ENCODE data around the gene CACNA1C. TPM values are rescaled to one million over a fixed set of nuclear protein-coding genes. Genes with fewer than 3 reads are reported as not detected.

Gene CACNA1C
- total and polyA plus RNA-seq, 2 of the 4 experiments (the other 2 are of a cell fraction), result 1.6 to 2.6 TPM

DNA sequence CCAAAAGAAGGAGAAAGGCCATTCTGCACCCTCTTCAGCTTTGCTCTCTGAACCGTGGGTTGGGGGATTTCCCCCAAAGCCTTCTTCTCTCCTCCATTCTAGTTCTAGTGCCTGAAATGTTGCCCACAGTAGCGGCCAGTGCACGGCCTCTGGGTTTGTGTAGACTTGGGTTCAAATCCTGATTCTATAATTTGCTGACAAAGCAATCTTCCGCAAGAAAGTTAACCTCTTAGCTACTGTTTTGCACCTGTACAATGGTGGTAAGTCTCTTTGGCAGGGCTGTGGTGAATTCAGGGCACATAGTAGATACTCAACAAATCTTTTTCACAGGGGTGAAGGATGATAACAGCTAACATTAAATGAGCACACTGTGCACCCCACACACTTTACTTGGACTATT lies 5.8 kb upstream of the CACNA1C start:
- Histone ChIP-seq H2BK5ac (ENCODE audit: low read depth, low read length, poor library complexity, severe bottlenecking) (no peak overlapping the region), H3K4ac (ENCODE audit: low read depth, low read length) (no peak overlapping the region), H2BK120ac (ENCODE audit: low read depth, low read length) (no peak overlapping the region), H3K9me3 (ENCODE audit: control insufficient read depth, insufficient read depth, low read length) (peaks cover 2% of the 10 kb centered on the region; the same call in 1 of the 2 replicates), H3K4me1 (ENCODE audit: control insufficient read depth, insufficient read depth, low read length) (peaks cover 6% of the 10 kb centered on the region), H2AK5ac (ENCODE audit: low read depth, low read length) (no peak overlapping the region), H2BK15ac (ENCODE audit: low read depth, low read length) (no peak overlapping the region), H2BK20ac (ENCODE audit: low read depth, low read length) (no peak overlapping the region), H2AK9ac (replicated peaks; ENCODE audit: low read depth, low read length, poor library complexity) (no peak overlapping the region), H3K23ac (ENCODE audit: low read depth, low read length) (no peak overlapping the region), H4K5ac (ENCODE audit: low read depth, low read length) (no peak overlapping the region), H3K56ac (ENCODE audit: extremely low read depth, insufficient read depth, low read length) (no peak overlapping the region), H3K36me3 (ENCODE audit: control insufficient read depth, insufficient read depth, low read length) (no peaks in the 10 kb centered on the region), H3K18ac (ENCODE audit: low read depth, low read length) (no peak overlapping the region), H4K91ac (ENCODE audit: insufficient read depth, low read depth, low read length) (no peak overlapping the region), H3K9me1 (ENCODE audit: insufficient read depth, low read length) (no peaks in the 10 kb centered on the region; the same call in 1 of the 2 replicates), H3K14ac (replicated peaks; ENCODE audit: low read depth, low read length) (no peak overlapping the region), H4K20me1 (ENCODE audit: insufficient read depth, low read length) (no peaks in the 10 kb centered on the region), H3K9ac (ENCODE audit: low read depth, low read length) (no peak overlapping the region), H3K4me3 (ENCODE audit: insufficient read depth, low read depth, low read length) (no peak overlapping the region), H3K27ac (ENCODE audit: insufficient read depth, low read length) (no peak overlapping the region), H4K8ac (ENCODE audit: low read depth in 2 of 2, low read length in 2 of 2) (no peak overlapping the region), H3K79me1 (ENCODE audit: low read depth in 1 of 2, low read length in 2 of 2) (no peaks in the 10 kb centered on the region), H2AFZ (replicated peaks; ENCODE audit: low read length, poor library complexity) (no peak overlapping the region), H3K27me3 (ENCODE audit: control insufficient read depth, insufficient read depth, low read length) (peaks cover 33% of the 10 kb centered on the region), H3K4me2 (ENCODE audit: low read depth, low read length) (no peak overlapping the region)
- WGBS, 2 experiments (ENCODE audit: extremely low coverage in 2 of 2, insufficient read length in 1 of 2), result no CpG with 5 or more reads among the region's 4 CpGs
- POLR2A ChIA-PET (ENCODE audit: unreplicated experiment), result no interaction called here
- CTCF ChIA-PET, result interaction anchor here (1.0 kb wide), 1 partner anchor 13 kb away, joined by 4 read pairs; no protein-coding TSS in a partner anchor
- no TSS peak for BruUV-seq (replicated peaks)
- dilution Hi-C loops (cut with HindIII; ENCODE audit: low sequenced_read_pairs, unreplicated experiment) (no loop called here), intact Hi-C loops (cut with micrococcal nuclease) (no loop called here), in situ Hi-C loops (cut with MboI; ENCODE audit: low sequenced_read_pairs) (no loop called here)
- ATAC-seq (ENCODE audit: low read depth) (no peak), DNase-seq (no peak)
- no peak for TF ChIP-seq SMC3 (IDR thresholded peaks at IDR 0.05; ENCODE audit: low read depth, low read length)
- peak; percentile 96 for TF ChIP-seq MAFK (IDR thresholded peaks at IDR 0.05; ENCODE audit: low read depth, low read length)
- TF ChIP-seq USF2 (IDR thresholded peaks at IDR 0.05; ENCODE audit: low read depth, low read length), result no peak
- TF ChIP-seq, protein P1, sequence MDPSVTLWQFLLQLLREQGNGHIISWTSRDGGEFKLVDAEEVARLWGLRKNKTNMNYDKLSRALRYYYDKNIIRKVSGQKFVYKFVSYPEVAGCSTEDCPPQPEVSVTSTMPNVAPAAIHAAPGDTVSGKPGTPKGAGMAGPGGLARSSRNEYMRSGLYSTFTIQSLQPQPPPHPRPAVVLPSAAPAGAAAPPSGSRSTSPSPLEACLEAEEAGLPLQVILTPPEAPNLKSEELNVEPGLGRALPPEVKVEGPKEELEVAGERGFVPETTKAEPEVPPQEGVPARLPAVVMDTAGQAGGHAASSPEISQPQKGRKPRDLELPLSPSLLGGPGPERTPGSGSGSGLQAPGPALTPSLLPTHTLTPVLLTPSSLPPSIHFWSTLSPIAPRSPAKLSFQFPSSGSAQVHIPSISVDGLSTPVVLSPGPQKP (IDR thresholded peaks at IDR 0.05; ENCODE audit: borderline replicate concordance, low read depth, low read length), result no peak
- TF ChIP-seq MAZ (IDR thresholded peaks at IDR 0.05; ENCODE audit: borderline replicate concordance, low read depth, low read length), result no peak
- no peak for TF ChIP-seq FOS (IDR thresholded peaks at IDR 0.05; ENCODE audit: low read depth, low read length)
- TF ChIP-seq RCOR1 (IDR thresholded peaks at IDR 0.05; ENCODE audit: insufficient replicate concordance, low read length), result no peak

Measured in IMR-90 (cell line).